Neural cell (in vitro differentiated cells): Measurements from ENCODE around the gene STEAP2. TPM values are rescaled to one million over a fixed set of nuclear protein-coding genes. Genes with fewer than 3 reads are reported as not detected.

ENCODE experiments used
- H2AFZ ChIP-seq: fragments of 200-600, 300-800 bp; sonication (generic), shearing (Covaris generic); 2 replicates; pipeline ENCODE4 v1.6.0; 2014; ENCODE audit warnings: low read depth, mild to moderate bottlenecking, antibody characterized with exemption, low read length, moderate library complexity
- H3F3A ChIP-seq: fragments of 200-600 bp; shearing (Covaris generic); 2 replicates; pipeline ENCODE4 v1.6.1; 2016; ENCODE audit warnings: mild to moderate bottlenecking, moderate library complexity, mixed read lengths, antibody characterized with exemption, low read length; ENCODE audit not compliant: insufficient read depth, poor library complexity, severe bottlenecking
- H3K27ac ChIP-seq: fragments of 200-600, 300-800 bp; sonication (generic), shearing (Covaris generic); 2 replicates; pipeline ENCODE4 v1.5.1; 2014; ENCODE audit warnings: mild to moderate bottlenecking, low read length, moderate library complexity
- H3K27me3 ChIP-seq: fragments of 300-800, 200-600 bp; sonication (generic), shearing (Covaris generic); 2 replicates; pipeline ENCODE4 v1.6.0; 2014; ENCODE audit warnings: mild to moderate bottlenecking, low read depth, low read length, moderate library complexity; ENCODE audit not compliant: insufficient read depth
- H3K36me3 ChIP-seq: fragments of 300-800, 200-600 bp; sonication (generic), shearing (Covaris generic); 2 replicates; pipeline ENCODE4 v1.5.1; 2014; ENCODE audit warnings: mild to moderate bottlenecking, antibody characterized with exemption, low read length, moderate library complexity; ENCODE audit not compliant: insufficient read depth
- H3K4me2 ChIP-seq: fragments of 300-800, 200-600 bp; sonication (generic), shearing (Covaris generic); 2 replicates; pipeline ENCODE4 v1.6.0; 2014; ENCODE audit warnings: mild to moderate bottlenecking, low read length
- H3K4me3 ChIP-seq: fragments of 300-800, 200-600 bp; sonication (generic), shearing (Covaris generic); 2 replicates; pipeline ENCODE4 v1.5.1; 2014; ENCODE audit warnings: mild to moderate bottlenecking, low read length, moderate library complexity
- H3K79me2 ChIP-seq: fragments of 200-600 bp; shearing (Covaris generic); replicated peaks from 2 replicates; pipeline ENCODE4 v1.6.0; 2014; ENCODE audit warnings: mild to moderate bottlenecking, low read length, moderate library complexity; ENCODE audit not compliant: insufficient read depth
- H3K9ac ChIP-seq: fragments of 300-800, 200-600 bp; sonication (generic), shearing (Covaris generic); 2 replicates; pipeline ENCODE4 v1.6.1; 2016; ENCODE audit warnings: mild to moderate bottlenecking, low read length, mixed read lengths
- H3K9me2 ChIP-seq: fragments of 200-600 bp; shearing (Covaris generic); 2 replicates; pipeline ENCODE4 v1.6.1; 2016; ENCODE audit warnings: mild to moderate bottlenecking, low read length, mixed read lengths; ENCODE audit not compliant: insufficient read depth
- H3K9me3 ChIP-seq: fragments of 200-600, 300-800 bp; sonication (generic), shearing (Covaris generic); 2 replicates; pipeline ENCODE4 v1.6.1; 2016; ENCODE audit warnings: mild to moderate bottlenecking, mixed run types, low read length, moderate library complexity, mixed read lengths
- H4K20me1 ChIP-seq: fragments of 200-600 bp; shearing (Covaris generic); 2 replicates; pipeline ENCODE4 v1.6.1; 2016; ENCODE audit warnings: mild to moderate bottlenecking, mixed run types; ENCODE audit not compliant: insufficient read depth
- CTCF ChIP-seq: fragments of 450-650 bp; IDR thresholded peaks from 2 replicates; pipeline ENCODE4 v1.5.1; 2014; ENCODE audit warnings: antibody characterized with exemption, mild to moderate bottlenecking, moderate library complexity; ENCODE audit not compliant: poor library complexity, severe bottlenecking
- EP300 ChIP-seq: fragments of 450-650 bp; conservative IDR thresholded peaks from 2 replicates; pipeline ENCODE4 v1.6.1; 2014; ENCODE audit warnings: antibody characterized with exemption, mild to moderate bottlenecking, moderate library complexity; ENCODE audit not compliant: poor library complexity, severe bottlenecking
- EZH2 ChIP-seq: fragments of 200-600, 300-800 bp; shearing (Covaris generic), sonication (generic); IDR thresholded peaks from 2 replicates; pipeline ENCODE4 v1.6.1; 2014; ENCODE audit warnings: antibody characterized with exemption, low read length, borderline replicate concordance, mild to moderate bottlenecking; ENCODE audit not compliant: insufficient read depth, poor library complexity, severe bottlenecking
- MXI1 ChIP-seq: fragments of 450-650 bp; conservative IDR thresholded peaks from 2 replicates; pipeline ENCODE4 v1.6.1; 2014; ENCODE audit warnings: antibody characterized with exemption, mild to moderate bottlenecking; ENCODE audit not compliant: poor library complexity, severe bottlenecking
- POLR2AphosphoS5 ChIP-seq: IDR thresholded peaks from 2 replicates; pipeline ENCODE4 v1.6.1; 2012
- RAD21 ChIP-seq: fragments of 450-650 bp; conservative IDR thresholded peaks from 2 replicates; pipeline ENCODE4 v1.6.1; 2014; ENCODE audit warnings: antibody characterized with exemption, mild to moderate bottlenecking, moderate library complexity
- REST ChIP-seq: IDR thresholded peaks from 2 replicates; pipeline ENCODE4 v1.6.1; 2012; ENCODE audit warnings: borderline replicate concordance
- SMC3 ChIP-seq: fragments of 450-650 bp; conservative IDR thresholded peaks from 2 replicates; pipeline ENCODE4 v1.6.1; 2014; ENCODE audit warnings: antibody characterized with exemption, mild to moderate bottlenecking, moderate library complexity; ENCODE audit not compliant: poor library complexity
- TAF1 ChIP-seq: IDR thresholded peaks from 2 replicates; pipeline ENCODE4 v1.6.1; 2012; ENCODE audit warnings: low read depth
- polyA plus RNA-seq: library from polyadenylated mRNA; depleted of rRNA; stranded (reverse); fragments of >200 nt; gene quantifications from 2 replicates; pipeline ENCODE4 v1.2.3, GENCODE V29; 2014

STEAP2 gene
- polyA plus RNA-seq, 1 donor from 2014 or later: 5.9 TPM

GRCh38 chr7:90188281-90188680 is 23.3 kb upstream of the STEAP2 start:
- Histone ChIP-seq H4K20me1 (no peaks in the 10 kb centered on the region), H2AFZ (no peak overlapping the region), H3K9ac (no peak overlapping the region), H3K4me2 (no peak overlapping the region), H3K27ac (no peak overlapping the region), H3K9me3 (no peaks in the 10 kb centered on the region), H3K9me2 (no peaks in the 10 kb centered on the region), H3K36me3 (no peaks in the 10 kb centered on the region), H3F3A (no peaks in the 10 kb centered on the region), H3K4me3 (no peak overlapping the region), H3K27me3 (no peaks in the 10 kb centered on the region), H3K79me2 (no peaks in the 10 kb centered on the region)
- no peak for TF ChIP-seq POLR2AphosphoS5
- no peak for TF ChIP-seq EP300
- TF ChIP-seq SMC3: no peak

- H3K36me3 ChIP-seq: no peaks in the 10 kb centered on the region
- no peaks in the 10 kb centered on the region for H3F3A ChIP-seq
- H3K79me2 ChIP-seq: no peaks in the 10 kb centered on the region
- H3K9me3 ChIP-seq: no peaks in the 10 kb centered on the region
- no peak overlapping the region for H3K27ac ChIP-seq
- H3K4me2 ChIP-seq: no peak overlapping the region
- no peak overlapping the region for H3K9ac ChIP-seq
- H3K4me3 ChIP-seq: no peak overlapping the region
- H2AFZ ChIP-seq: no peak overlapping the region
- no peaks in the 10 kb centered on the region for H4K20me1 ChIP-seq
- TF ChIP-seq MXI1: no peak
- no peak for TF ChIP-seq EZH2
- no peak for TF ChIP-seq TAF1
- TF ChIP-seq CTCF: no peak
- TF ChIP-seq SMC3: no peak
- no peak for TF ChIP-seq REST
- no peak for TF ChIP-seq RAD21
- H3K9me2 ChIP-seq: no peaks in the 10 kb centered on the region
- H3K27me3 ChIP-seq: no peaks in the 10 kb centered on the region
Observed at GRCh38 chr7:90190995-90191394, 20.5 kb upstream of the STEAP2 start.

GRCh38 chr7:90191648-90192047 is 19.9 kb upstream of the STEAP2 start:
- Histone ChIP-seq H2AFZ (no peak overlapping the region), H4K20me1 (no peaks in the 10 kb centered on the region), H3K36me3 (no peaks in the 10 kb centered on the region), H3K79me2 (no peaks in the 10 kb centered on the region), H3K9me2 (no peaks in the 10 kb centered on the region), H3K27me3 (no peaks in the 10 kb centered on the region), H3K4me2 (no peak overlapping the region), H3K9me3 (no peaks in the 10 kb centered on the region), H3K4me3 (no peak overlapping the region), H3F3A (no peaks in the 10 kb centered on the region), H3K27ac (no peak overlapping the region), H3K9ac (no peak overlapping the region)
- TF ChIP-seq MXI1: no peak
- TF ChIP-seq CTCF: no peak
- no peak for TF ChIP-seq TAF1
- no peak for TF ChIP-seq POLR2AphosphoS5
- TF ChIP-seq EZH2: no peak
- TF ChIP-seq SMC3: no peak
- no peak for TF ChIP-seq EP300
